Measurements from ENCODE around the gene RNASEL.

- TF ChIP-seq CHD1 (IDR thresholded peaks at IDR 0.05; ENCODE audit: low read depth, low read length) (no peak), CTCF (conservative IDR thresholded peaks at IDR 0.05; ENCODE audit: low read depth, low read length) (no peak), MAFK (IDR thresholded peaks at IDR 0.05; ENCODE audit: low read depth, low read length) (no peak), ELK1 (IDR thresholded peaks at IDR 0.05; ENCODE audit: borderline replicate concordance, low read depth, low read length) (no peak), BHLHE40 (IDR thresholded peaks at IDR 0.05; ENCODE audit: low read depth, low read length) (peak; percentile 88), RAD21 (IDR thresholded peaks at IDR 0.05; ENCODE audit: low read length) (no peak), POLR2A (IDR thresholded peaks at IDR 0.05; ENCODE audit: low read depth, low read length) (no peak; the same call in 1 of the 2 replicates), USF2 (IDR thresholded peaks at IDR 0.05; ENCODE audit: low read depth, low read length) (peak; percentile 36; the same call in 1 of the 2 replicates), RFX5 (IDR thresholded peaks at IDR 0.05; ENCODE audit: low read depth, low read length) (no peak), RCOR1 (IDR thresholded peaks at IDR 0.05; ENCODE audit: insufficient replicate concordance, low read length) (no peak), CEBPB (IDR thresholded peaks at IDR 0.05; ENCODE audit: low read depth, low read length) (no peak)
Observed at GRCh38 chr1:182614796-182615454, 25.9 kb upstream of the RNASEL start.
